ENCODE measurements around the gene SHC1. TPM values are rescaled to one million over a fixed set of nuclear protein-coding genes. Genes with fewer than 3 reads are reported as not detected.
A peak's percentile ranks its signal among the peaks of the same experiment; 100 is the strongest.

The SHC1 gene
- total and polyA plus RNA-seq, 2 donors (not counting 1 experiment from before 2014, with no cell fraction given), result 50.1 to 61.4 TPM

GRCh38 chr1:155009221-155009711 is 38.7 kb upstream of the SHC1 start:
- H3K27me3 Mint-ChIP-seq, result no peaks in the 10 kb centered on the region
- no peak for DNase-seq
- Histone ChIP-seq H3K4me1 (ENCODE audit: control insufficient read depth in 2 of 2, insufficient read depth in 2 of 2, low read length in 2 of 2) (peaks cover 100% of the 10 kb centered on the region in 2 donors), H3K27ac (ENCODE audit: low read length in 2 of 2) (no peak overlapping the region), H3K27me3 (replicated peaks in 1 of 4; ENCODE audit: control extremely low read depth in 1 of 4, control insufficient read depth in 3 of 4, insufficient read depth in 4 of 4, low read length in 3 of 4) (no peaks in the 10 kb centered on the region), H3K36me3 (replicated peaks in 1 of 2; ENCODE audit: control extremely low read depth in 1 of 2, control insufficient read depth in 1 of 2, extremely low read depth in 1 of 2, insufficient read depth in 2 of 2, low read length in 1 of 2) (peaks cover 0 to 15% of the 10 kb centered on the region in 2 experiments), H3K4me2 (replicated peaks; ENCODE audit: low read depth, low read length, poor library complexity, severe bottlenecking) (peak overlapping the region; percentile 61), H3K9me3 (ENCODE audit: control extremely low read depth in 1 of 3, control insufficient read depth in 2 of 3, insufficient read depth in 1 of 3, low read length in 2 of 3) (no peaks in the 10 kb centered on the region), H3K79me2 (ENCODE audit: control insufficient read depth, insufficient read depth, low read length) (peaks cover 49% of the 10 kb centered on the region), H4K20me1 (ENCODE audit: control insufficient read depth, insufficient read depth, low read length, poor library complexity, severe bottlenecking) (peaks cover 35% of the 10 kb centered on the region), H3K9ac (ENCODE audit: low read length) (no peak overlapping the region), H2AFZ (ENCODE audit: insufficient read depth, low read depth, low read length, poor library complexity, severe bottlenecking) (no peak overlapping the region), H3K4me3 (ENCODE audit: control extremely low read depth in 1 of 5, extremely low read depth in 1 of 5, insufficient read depth in 1 of 5, low read depth in 2 of 5, low read length in 4 of 5) (no peak overlapping the region)
- ChIA-PET CTCF (interaction anchor here (17.4 to 18.4 kb wide), 2 partner anchors 5 to 9 kb away, joined by 295 read pairs; partner anchors contain the start of genes LENEP and ZBTB7B), POLR2A (no interaction called here)
- H3K4me3 Mint-ChIP-seq, result no peak overlapping the region
- peaks cover 81% of the 10 kb centered on the region for H3K4me1 Mint-ChIP-seq
- no peak for ATAC-seq (ENCODE audit: low read depth)
- peak overlapping the region; percentile 82 for H3K27ac Mint-ChIP-seq
- no peaks in the 10 kb centered on the region for H3K9me3 Mint-ChIP-seq (ENCODE audit: insufficient read depth)
- 93% methylated on average over 9 of the region's 12 CpGs for WGBS (ENCODE audit: insufficient coverage)
- intact Hi-C loops (cut with micrococcal nuclease), result no loop called here
- TF ChIP-seq CTCF (IDR thresholded peaks at IDR 0.05), result no peak
- no peak for TF ChIP-seq EZH2 (IDR thresholded peaks at IDR 0.05; ENCODE audit: borderline replicate concordance, insufficient read depth, low read depth, low read length, poor library complexity, severe bottlenecking)

All from B cell (primary cell).